ENCODE data around the gene PRR35. TPM values are rescaled to one million over a fixed set of nuclear protein-coding genes. Genes with fewer than 3 reads are reported as not detected.

The PRR35 gene
- total and polyA plus RNA-seq, 2 donors (not counting 3 experiments of a cell fraction or from before 2014, with no cell fraction given), result not detected

GRCh38 chr16:564690-565418, 4.7 kb downstream of the PRR35 start:
- BruUV-seq (replicated peaks), result no TSS peak
- ChIA-PET POLR2A (no interaction called here), CTCF (no interaction called here)
- H3K27me3 ChIP-seq (ENCODE audit: control insufficient read depth in 2 of 2, insufficient read depth in 2 of 2, low read length in 2 of 2), result peaks cover 7 to 10% of the 10 kb centered on the region in 2 experiments
- H3K4me1 ChIP-seq (ENCODE audit: control insufficient read depth, extremely low read depth, insufficient read depth, low read length), result peaks cover 18% of the 10 kb centered on the region
- no peak overlapping the region for H3K4me3 ChIP-seq (replicated peaks in 1 of 3; ENCODE audit: insufficient read depth in 1 of 3, low read depth in 1 of 3, low read length in 3 of 3)
- intact Hi-C loops (cut with micrococcal nuclease), result loop anchor here (5.0 kb wide), 1 partner anchor 38 kb away; the partner anchor contains the start of gene CAPN15
- TF ChIP-seq POLR2A (IDR thresholded peaks at IDR 0.05; ENCODE audit: low read depth, low read length) (no peak), POLR2AphosphoS5 (IDR thresholded peaks at IDR 0.05; ENCODE audit: insufficient read depth, low read depth, low read length) (no peak), MYC (IDR thresholded peaks at IDR 0.05; ENCODE audit: low read depth, low read length) (no peak), JUN (IDR thresholded peaks at IDR 0.05; ENCODE audit: borderline replicate concordance, insufficient read depth, insufficient read length, low read depth) (no peak), FOS (IDR thresholded peaks at IDR 0.05; ENCODE audit: borderline replicate concordance, insufficient read depth, low read length) (no peak)
- no peaks in the 10 kb centered on the region for H3K9me1 ChIP-seq (replicated peaks; ENCODE audit: control insufficient read depth, extremely low read depth, insufficient read depth, low read length)
- no peaks in the 10 kb centered on the region for H3K36me3 ChIP-seq (ENCODE audit: control insufficient read depth in 2 of 2, extremely low read depth in 1 of 2, insufficient read depth in 2 of 2, low read length in 2 of 2)
- H2AFZ ChIP-seq (ENCODE audit: low read depth, low read length), result no peak overlapping the region
- no peaks in the 10 kb centered on the region for H4K20me1 ChIP-seq (replicated peaks; ENCODE audit: control insufficient read depth, extremely low read depth, insufficient read depth, low read length)
- FAIRE-seq (no peak), DNase-seq (ENCODE audit: low read depth, low spot score) (no peak)
- dilution Hi-C loops (cut with MboI; ENCODE audit: extremely low pct_ligation_motif_present, low sequenced_read_pairs), result no loop called here
- H3K4me2 ChIP-seq (ENCODE audit: insufficient read depth, low read length), result no peak overlapping the region
- H3K9me3 ChIP-seq (replicated peaks; ENCODE audit: control insufficient read depth, insufficient read depth, low read length), result no peaks in the 10 kb centered on the region
- no peaks in the 10 kb centered on the region for H3K79me2 ChIP-seq (ENCODE audit: control insufficient read depth, insufficient read depth, low read length)
- no peak overlapping the region for H3K27ac ChIP-seq (ENCODE audit: insufficient read depth, low read depth, low read length)
- no peak overlapping the region for H3K9ac ChIP-seq (replicated peaks; ENCODE audit: extremely low read depth, insufficient read depth, low read length)

- no peaks in the 10 kb centered on the region for H3K9me3 ChIP-seq (replicated peaks; ENCODE audit: control insufficient read depth, insufficient read depth, low read length)
- no peaks in the 10 kb centered on the region for H3K9me1 ChIP-seq (replicated peaks; ENCODE audit: control insufficient read depth, extremely low read depth, insufficient read depth, low read length)
- intact Hi-C loops (cut with micrococcal nuclease) (loop anchor here (5.0 kb wide), 1 partner anchor 38 kb away; the partner anchor contains the start of gene CAPN15), dilution Hi-C loops (cut with MboI; ENCODE audit: extremely low pct_ligation_motif_present, low sequenced_read_pairs) (no loop called here)
- H3K4me1 ChIP-seq (ENCODE audit: control insufficient read depth, extremely low read depth, insufficient read depth, low read length), result peaks cover 21% of the 10 kb centered on the region
- no peaks in the 10 kb centered on the region for H3K36me3 ChIP-seq (ENCODE audit: control insufficient read depth in 2 of 2, extremely low read depth in 1 of 2, insufficient read depth in 2 of 2, low read length in 2 of 2)
- no peak overlapping the region for H3K4me2 ChIP-seq (ENCODE audit: insufficient read depth, low read length)
- H3K4me3 ChIP-seq (replicated peaks in 1 of 3; ENCODE audit: insufficient read depth in 1 of 3, low read depth in 1 of 3, low read length in 3 of 3), result no peak overlapping the region
- H2AFZ ChIP-seq (ENCODE audit: low read depth, low read length), result no peak overlapping the region
- peaks cover 6% of the 10 kb centered on the region for H3K79me2 ChIP-seq (ENCODE audit: control insufficient read depth, insufficient read depth, low read length)
- FAIRE-seq, result no peak
- no peak overlapping the region for H3K9ac ChIP-seq (replicated peaks; ENCODE audit: extremely low read depth, insufficient read depth, low read length)
- ChIA-PET CTCF (interaction anchor here (1.9 kb wide), 1 partner anchor 10 kb away, joined by 9 read pairs; no protein-coding TSS in a partner anchor), POLR2A (no interaction called here)
- no TSS peak for BruUV-seq (replicated peaks)
- no peaks in the 10 kb centered on the region for H4K20me1 ChIP-seq (replicated peaks; ENCODE audit: control insufficient read depth, extremely low read depth, insufficient read depth, low read length)
- no peak for DNase-seq (ENCODE audit: low read depth, low spot score)
- no peak overlapping the region for H3K27ac ChIP-seq (ENCODE audit: insufficient read depth, low read depth, low read length)
- peaks cover 7 to 9% of the 10 kb centered on the region in 2 experiments for H3K27me3 ChIP-seq (ENCODE audit: control insufficient read depth in 2 of 2, insufficient read depth in 2 of 2, low read length in 2 of 2)
- TF ChIP-seq EZH2 (IDR thresholded peaks at IDR 0.05; ENCODE audit: borderline replicate concordance, low read depth, low read length, severe bottlenecking) (no peak), POLR2A (IDR thresholded peaks at IDR 0.05; ENCODE audit: low read depth, low read length) (no peak), FOS (IDR thresholded peaks at IDR 0.05; ENCODE audit: borderline replicate concordance, insufficient read depth, low read length) (no peak), MYC (IDR thresholded peaks at IDR 0.05; ENCODE audit: low read depth, low read length) (no peak), JUN (IDR thresholded peaks at IDR 0.05; ENCODE audit: borderline replicate concordance, insufficient read depth, insufficient read length, low read depth) (no peak), GATA2 (IDR thresholded peaks at IDR 0.05; ENCODE audit: insufficient read depth, insufficient read length, low read depth, low read length) (no peak), POLR2AphosphoS5 (IDR thresholded peaks at IDR 0.05; ENCODE audit: insufficient read depth, low read depth, low read length) (no peak), CTCF (IDR thresholded peaks at IDR 0.05; ENCODE audit: extremely low read depth in 1 of 2, insufficient read depth in 1 of 2, low read depth in 1 of 2, low read length in 2 of 2) (no peak), MAX (IDR thresholded peaks at IDR 0.05; ENCODE audit: insufficient read depth, insufficient read length) (no peak)
Observed at GRCh38 chr16:565419-566330, 5.5 kb downstream of the PRR35 start.

Data from endothelial cell of umbilical vein (primary cell).